MG63 (cell line): ENCODE results near the gene KRTAP2-3. TPM values are rescaled to one million over a fixed set of nuclear protein-coding genes. Genes with fewer than 3 reads are reported as not detected.

ENCODE experiments used
- DNase-seq: peaks from one replicate; pipeline ENCODE4 v3.0.0-alpha.2; 2020
- H3K27me3 ChIP-seq: fragments of 250-450 bp; sonication (Bioruptor Pico); 2 replicates; pipeline ENCODE4 v1.5.1; 2020; ENCODE audit warnings: mild to moderate bottlenecking, moderate library complexity
- H3K36me3 ChIP-seq: fragments of 250-450 bp; sonication (Bioruptor Pico); 2 replicates; pipeline ENCODE4 v1.5.1; 2020; ENCODE audit warnings: mild to moderate bottlenecking, moderate library complexity
- H3K4me3 ChIP-seq: fragments of 250-450 bp; sonication (Bioruptor Pico); 2 replicates; pipeline ENCODE4 v1.5.1; 2020; ENCODE audit warnings: mild to moderate bottlenecking, moderate library complexity
- H3K9me3 ChIP-seq: fragments of 250-450 bp; sonication (Bioruptor Pico); 2 replicates; pipeline ENCODE4 v1.5.1; 2020; ENCODE audit warnings: mild to moderate bottlenecking, moderate library complexity
- total RNA-seq: library from RNA; depleted of rRNA; stranded (reverse); fragments of >200 nt; shearing (Covaris generic); gene quantifications from 2 replicates; pipeline ENCODE4 v1.2.3, GENCODE V29; 2014; ENCODE audit warnings: low replicate concordance; rRNA removed

KRTAP2-3 gene
- total RNA-seq, 1 experiment from 2014 or later = 0.33 TPM

GRCh38 chr17:41015454-41015853, 44.5 kb downstream of the KRTAP2-3 start:
- no peak overlapping the region for H3K4me3 ChIP-seq
- H3K36me3 ChIP-seq = no peaks in the 10 kb centered on the region
- no peaks in the 10 kb centered on the region; the same call in 1 of the 2 replicates for H3K9me3 ChIP-seq
- DNase-seq = no peak
- H3K27me3 ChIP-seq = no peaks in the 10 kb centered on the region

GRCh38 chr17:41013606-41014005, 46.3 kb downstream of the KRTAP2-3 start:
- H3K36me3 ChIP-seq = no peaks in the 10 kb centered on the region
- DNase-seq = peak; percentile 47
- no peaks in the 10 kb centered on the region; the same call in 1 of the 2 replicates for H3K9me3 ChIP-seq
- no peak overlapping the region for H3K4me3 ChIP-seq
- H3K27me3 ChIP-seq = no peaks in the 10 kb centered on the region

DNA sequence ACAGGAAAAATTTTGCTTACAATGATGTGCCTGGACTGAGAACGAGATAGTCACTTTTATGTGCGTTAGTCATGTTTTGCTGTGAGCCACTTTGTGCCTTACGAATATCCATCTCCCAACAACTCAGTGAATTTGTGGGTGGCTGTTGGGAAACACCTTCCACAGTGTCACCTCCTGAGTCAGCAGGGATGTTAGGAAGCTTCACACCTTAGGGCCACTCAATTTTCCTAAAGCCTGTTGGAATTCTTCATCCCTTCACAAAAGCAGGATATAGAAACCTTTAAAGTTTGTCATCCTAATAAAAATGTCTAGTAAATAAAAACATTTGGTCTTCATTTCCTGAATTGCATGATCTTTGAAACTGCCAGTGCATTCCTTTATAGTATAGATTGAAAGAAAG, 46.7 kb downstream of the KRTAP2-3 start:
- Histone ChIP-seq H3K36me3 (no peaks in the 10 kb centered on the region), H3K9me3 (no peaks in the 10 kb centered on the region; the same call in 1 of the 2 replicates), H3K4me3 (no peak overlapping the region), H3K27me3 (no peaks in the 10 kb centered on the region)
- DNase-seq = no peak

GRCh38 chr17:41012326-41013120, 47.4 kb downstream of the KRTAP2-3 start:
- no peak for DNase-seq
- Histone ChIP-seq H3K4me3 (no peak overlapping the region), H3K36me3 (no peaks in the 10 kb centered on the region), H3K9me3 (no peaks in the 10 kb centered on the region; the same call in 1 of the 2 replicates), H3K27me3 (no peaks in the 10 kb centered on the region)

GRCh38 chr17:41010441-41010840, 49.5 kb downstream of the KRTAP2-3 start:
- Histone ChIP-seq H3K36me3 (no peaks in the 10 kb centered on the region), H3K4me3 (no peak overlapping the region), H3K27me3 (no peaks in the 10 kb centered on the region), H3K9me3 (no peaks in the 10 kb centered on the region; the same call in 1 of the 2 replicates)
- no peak for DNase-seq

DNA sequence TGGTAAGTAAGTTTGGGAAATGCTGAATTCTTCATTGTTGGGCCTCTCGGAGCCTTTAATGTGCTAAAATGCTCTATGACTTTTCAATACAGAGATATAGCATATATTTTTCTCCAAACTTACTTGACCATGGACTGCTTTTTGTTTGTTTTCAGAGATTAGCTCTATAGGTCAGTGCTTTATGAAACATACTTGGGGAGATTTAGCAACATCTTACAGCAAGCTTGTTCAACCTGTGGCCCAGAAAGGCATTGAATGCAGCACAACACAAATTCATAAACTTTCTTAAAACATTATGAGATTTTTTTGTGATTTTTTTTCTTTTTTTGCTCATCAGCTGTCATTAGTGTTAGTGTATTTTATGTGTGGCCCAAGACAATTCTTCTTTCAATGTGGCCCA, 50.0 kb downstream of the KRTAP2-3 start:
- Histone ChIP-seq H3K36me3 (no peaks in the 10 kb centered on the region), H3K4me3 (no peak overlapping the region), H3K27me3 (no peaks in the 10 kb centered on the region), H3K9me3 (no peaks in the 10 kb centered on the region; the same call in 1 of the 2 replicates)
- DNase-seq = no peak

DNA sequence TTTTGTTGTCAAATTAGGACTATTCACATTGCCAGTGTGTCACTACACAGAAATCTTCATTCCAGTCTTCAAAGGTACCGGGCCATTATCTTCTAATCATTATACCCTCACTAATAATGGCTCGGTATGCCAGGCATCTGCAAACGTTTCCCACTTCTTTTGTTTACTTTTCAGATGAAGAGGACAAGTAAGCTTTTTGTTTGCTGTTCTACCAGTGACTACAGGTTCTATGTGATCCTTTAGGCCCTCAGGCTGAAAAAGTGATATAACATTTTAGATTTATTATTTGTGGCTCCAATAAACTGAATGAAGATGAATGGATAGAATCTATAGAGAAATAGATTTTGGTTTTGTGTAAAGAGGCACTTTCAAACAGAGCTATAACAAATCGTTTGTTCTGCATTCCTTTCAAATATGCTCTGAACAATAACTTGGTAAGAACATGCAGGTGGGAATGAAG, 50.6 kb downstream of the KRTAP2-3 start:
- no peak for DNase-seq
- Histone ChIP-seq H3K36me3 (no peaks in the 10 kb centered on the region), H3K4me3 (no peak overlapping the region), H3K27me3 (no peaks in the 10 kb centered on the region), H3K9me3 (no peaks in the 10 kb centered on the region)

Other genes starting within 250 kb of the KRTAP2-3 start
- gene KRT10, start 237.5 kb downstream of the KRTAP2-3 start, total RNA-seq = 48.4 and 70.6 TPM in 2 replicates
- not detected in 2 replicates for gene KRT12, start 192.9 kb downstream of the KRTAP2-3 start, total RNA-seq
- not detected in 2 replicates for gene KRT20, start 174.9 kb downstream of the KRTAP2-3 start, total RNA-seq
- 0.07 TPM in 1 of 2 replicates, not detected in the other for gene KRT23, start 122.5 kb downstream of the KRTAP2-3 start, total RNA-seq
- not detected in 2 replicates for gene KRT39, start 93.2 kb downstream of the KRTAP2-3 start, total RNA-seq
- not detected in 2 replicates for gene KRT40, start 75.8 kb downstream of the KRTAP2-3 start, total RNA-seq
- not detected in 2 replicates for gene KRTAP3-3, start 66.0 kb downstream of the KRTAP2-3 start, total RNA-seq
- not detected in 2 replicates for gene KRTAP3-2, start 60.2 kb downstream of the KRTAP2-3 start, total RNA-seq
- not detected in 2 replicates for gene KRTAP3-1, start 51.0 kb downstream of the KRTAP2-3 start, total RNA-seq
- gene KRTAP1-5, start 32.9 kb downstream of the KRTAP2-3 start, total RNA-seq = 1.2 and 3.2 TPM in 2 replicates
- not detected in 2 replicates for gene KRTAP1-4, start 29.9 kb downstream of the KRTAP2-3 start, total RNA-seq
- not detected in 2 replicates for gene KRTAP1-3, start 25.2 kb downstream of the KRTAP2-3 start, total RNA-seq
- gene KRTAP1-1, start 18.7 kb downstream of the KRTAP2-3 start, total RNA-seq = 0.33 TPM in 1 of 2 replicates, not detected in the other
- gene KRTAP2-1, start 12.8 kb downstream of the KRTAP2-3 start, total RNA-seq = not detected in 2 replicates
- not detected in 2 replicates for gene KRTAP2-2, start 4.9 kb downstream of the KRTAP2-3 start, total RNA-seq
- not detected in 2 replicates for gene KRTAP2-4, start 5.8 kb upstream of the KRTAP2-3 start, total RNA-seq
- gene KRTAP4-7, start 24.0 kb upstream of the KRTAP2-3 start, total RNA-seq = not detected in 2 replicates
- gene KRTAP4-8, start 38.0 kb upstream of the KRTAP2-3 start, total RNA-seq = not detected in 2 replicates
- gene KRTAP4-16, start 42.1 kb upstream of the KRTAP2-3 start, total RNA-seq = not detected in 2 replicates
- gene KRTAP4-9, start 45.3 kb upstream of the KRTAP2-3 start, total RNA-seq = not detected in 2 replicates
- not detected in 2 replicates for gene KRTAP4-11, start 58.3 kb upstream of the KRTAP2-3 start, total RNA-seq
- not detected in 2 replicates for gene KRTAP4-12, start 64.1 kb upstream of the KRTAP2-3 start, total RNA-seq
- gene KRTAP4-6, start 80.4 kb upstream of the KRTAP2-3 start, total RNA-seq = not detected in 2 replicates
- not detected in 2 replicates for gene KRTAP4-5, start 89.7 kb upstream of the KRTAP2-3 start, total RNA-seq
- not detected in 2 replicates for gene KRTAP4-4, start 100.6 kb upstream of the KRTAP2-3 start, total RNA-seq
- not detected in 2 replicates for gene KRTAP4-3, start 108.1 kb upstream of the KRTAP2-3 start, total RNA-seq
- gene KRTAP4-2, start 118.1 kb upstream of the KRTAP2-3 start, total RNA-seq = not detected in 2 replicates
- not detected in 2 replicates for gene KRTAP4-1, start 124.8 kb upstream of the KRTAP2-3 start, total RNA-seq
- gene KRTAP9-1, start 129.8 kb upstream of the KRTAP2-3 start, total RNA-seq = not detected in 2 replicates
- gene KRTAP9-2, start 166.5 kb upstream of the KRTAP2-3 start, total RNA-seq = not detected in 2 replicates
- not detected in 2 replicates for gene KRTAP9-3, start 172.3 kb upstream of the KRTAP2-3 start, total RNA-seq
- gene KRTAP9-8, start 177.9 kb upstream of the KRTAP2-3 start, total RNA-seq = not detected in 2 replicates
- gene KRTAP9-4, start 189.6 kb upstream of the KRTAP2-3 start, total RNA-seq = not detected in 2 replicates
- not detected in 2 replicates for gene KRTAP9-9, start 195.3 kb upstream of the KRTAP2-3 start, total RNA-seq
- not detected in 2 replicates for gene KRTAP9-6, start 205.3 kb upstream of the KRTAP2-3 start, total RNA-seq
- gene KRTAP9-7, start 215.6 kb upstream of the KRTAP2-3 start, total RNA-seq = not detected in 2 replicates
- gene KRTAP29-1, start 242.7 kb upstream of the KRTAP2-3 start, total RNA-seq = not detected in 2 replicates
- not detected in 2 replicates for gene KRTAP16-1, start 249.2 kb upstream of the KRTAP2-3 start, total RNA-seq